ENCODE results near the gene RPTOR. TPM values are rescaled to one million over a fixed set of nuclear protein-coding genes. Genes with fewer than 3 reads are reported as not detected.

The RPTOR gene
- total RNA-seq, 1 donor = 27.9 TPM

- no peak overlapping the region for H3K27ac ChIP-seq (ENCODE audit: low read depth, low read length)
- peaks cover 11% of the 10 kb centered on the region for H3K4me1 ChIP-seq (ENCODE audit: insufficient read depth, low read length)
- no peak overlapping the region for H3K4me3 ChIP-seq (ENCODE audit: insufficient read depth, low read length)
- no peaks in the 10 kb centered on the region for H3K36me3 ChIP-seq (ENCODE audit: insufficient read depth, low read length)
- DNase-seq (ENCODE audit: insufficient read length, low spot score, missing footprints) = no peak
- no peaks in the 10 kb centered on the region for H3K9me3 ChIP-seq (ENCODE audit: low read depth, low read length)
- H3K79me2 ChIP-seq (ENCODE audit: insufficient read depth, low read length) = peaks cover 27% of the 10 kb centered on the region
- H2AFZ ChIP-seq (ENCODE audit: low read length) = no peak overlapping the region
- no peak overlapping the region for H3K4me2 ChIP-seq (ENCODE audit: insufficient read depth, low read length)
- H3K27me3 ChIP-seq (ENCODE audit: insufficient read depth, low read length) = no peaks in the 10 kb centered on the region
- H4K20me1 ChIP-seq (ENCODE audit: insufficient read depth, low read length) = no peaks in the 10 kb centered on the region
- no peak for TF ChIP-seq CTCF (IDR thresholded peaks at IDR 0.05; ENCODE audit: extremely low read depth, low read depth, low read length)
Measured at GRCh38 chr17:80681215-80681614, 136.6 kb downstream of the RPTOR start.

GRCh38 chr17:80682372-80682771 is 137.7 kb downstream of the RPTOR start:
- no peak overlapping the region for H3K27ac ChIP-seq (ENCODE audit: low read depth, low read length)
- H3K9me3 ChIP-seq (ENCODE audit: low read depth, low read length) = no peaks in the 10 kb centered on the region
- H3K27me3 ChIP-seq (ENCODE audit: insufficient read depth, low read length) = no peaks in the 10 kb centered on the region
- no peak overlapping the region for H3K4me2 ChIP-seq (ENCODE audit: insufficient read depth, low read length)
- no peak overlapping the region for H3K4me3 ChIP-seq (ENCODE audit: insufficient read depth, low read length)
- H3K79me2 ChIP-seq (ENCODE audit: insufficient read depth, low read length) = peaks cover 22% of the 10 kb centered on the region
- H3K4me1 ChIP-seq (ENCODE audit: insufficient read depth, low read length) = peaks cover 11% of the 10 kb centered on the region
- DNase-seq (ENCODE audit: insufficient read length, low spot score, missing footprints) = no peak
- no peak overlapping the region for H2AFZ ChIP-seq (ENCODE audit: low read length)
- TF ChIP-seq CTCF (IDR thresholded peaks at IDR 0.05; ENCODE audit: extremely low read depth, low read depth, low read length) = no peak
- H3K36me3 ChIP-seq (ENCODE audit: insufficient read depth, low read length) = no peaks in the 10 kb centered on the region
- no peaks in the 10 kb centered on the region for H4K20me1 ChIP-seq (ENCODE audit: insufficient read depth, low read length)

GRCh38 chr17:80683625-80684104 is 139.0 kb downstream of the RPTOR start:
- peaks cover 3% of the 10 kb centered on the region for H3K4me1 ChIP-seq (ENCODE audit: insufficient read depth, low read length)
- DNase-seq (ENCODE audit: insufficient read length, low spot score, missing footprints) = no peak
- H2AFZ ChIP-seq (ENCODE audit: low read length) = no peak overlapping the region
- no peak overlapping the region for H3K27ac ChIP-seq (ENCODE audit: low read depth, low read length)
- H3K36me3 ChIP-seq (ENCODE audit: insufficient read depth, low read length) = no peaks in the 10 kb centered on the region
- H3K27me3 ChIP-seq (ENCODE audit: insufficient read depth, low read length) = no peaks in the 10 kb centered on the region
- H4K20me1 ChIP-seq (ENCODE audit: insufficient read depth, low read length) = no peaks in the 10 kb centered on the region
- TF ChIP-seq CTCF (IDR thresholded peaks at IDR 0.05; ENCODE audit: extremely low read depth, low read depth, low read length) = no peak
- no peaks in the 10 kb centered on the region for H3K9me3 ChIP-seq (ENCODE audit: low read depth, low read length)
- no peak overlapping the region for H3K4me3 ChIP-seq (ENCODE audit: insufficient read depth, low read length)
- H3K4me2 ChIP-seq (ENCODE audit: insufficient read depth, low read length) = no peak overlapping the region
- H3K79me2 ChIP-seq (ENCODE audit: insufficient read depth, low read length) = peaks cover 17% of the 10 kb centered on the region

- Histone ChIP-seq H3K4me3 (ENCODE audit: insufficient read depth, low read length) (no peak overlapping the region), H3K79me2 (ENCODE audit: insufficient read depth, low read length) (peaks cover 13% of the 10 kb centered on the region), H3K36me3 (ENCODE audit: insufficient read depth, low read length) (no peaks in the 10 kb centered on the region), H2AFZ (ENCODE audit: low read length) (no peak overlapping the region), H3K27ac (ENCODE audit: low read depth, low read length) (no peak overlapping the region), H3K4me1 (ENCODE audit: insufficient read depth, low read length) (no peaks in the 10 kb centered on the region), H3K27me3 (ENCODE audit: insufficient read depth, low read length) (no peaks in the 10 kb centered on the region), H3K9me3 (ENCODE audit: low read depth, low read length) (no peaks in the 10 kb centered on the region), H3K4me2 (ENCODE audit: insufficient read depth, low read length) (no peak overlapping the region), H4K20me1 (ENCODE audit: insufficient read depth, low read length) (no peaks in the 10 kb centered on the region)
- DNase-seq (ENCODE audit: insufficient read length, low spot score, missing footprints) = no peak
- TF ChIP-seq CTCF (IDR thresholded peaks at IDR 0.05; ENCODE audit: extremely low read depth, low read depth, low read length) = no peak
Measured at GRCh38 chr17:80687839-80688238, 143.2 kb downstream of the RPTOR start.
